Transverse colon (tissue), 4 donors: ENCODE results near the gene CRYZ. TPM values are rescaled to one million over a fixed set of nuclear protein-coding genes. Genes with fewer than 3 reads are reported as not detected.
"Not testable (repeated sequence)": the region's sequence is repeated elsewhere in the genome, so short reads cannot be mapped to it uniquely, and the experiment has no call there.

Experiments used
- DNase-seq: peaks from one replicate; pipeline ENCODE4 v3.0.0-alpha.2; 2019
- H3K27ac ChIP-seq, 4 donors: fragments of 200-600 bp; sonication (generic); 2 replicates each; pipeline ENCODE4 v1.5.1; 2016 to 2018; ENCODE audit warnings: inconsistent platforms in 4 of 4
- H3K27me3 ChIP-seq: fragments of 200-600 bp; sonication (generic); 2 replicates; pipeline ENCODE4 v1.5.1; 2017; ENCODE audit warnings: inconsistent platforms
- H3K36me3 ChIP-seq, 4 donors: fragments of 200-600 bp; sonication (generic); 2 replicates each; pipeline ENCODE4 v1.5.1; 2017 to 2019; ENCODE audit warnings: inconsistent platforms in 4 of 4
- H3K4me1 ChIP-seq, 4 donors: fragments of 200-600 bp; sonication (generic); 2 replicates each; pipeline ENCODE4 v1.5.1; 2017 to 2020; ENCODE audit warnings: inconsistent platforms in 4 of 4
- H3K4me3 ChIP-seq, 4 donors: fragments of 200-600 bp; sonication (generic); 1 replicate in 1 of 4; 2 replicates in 3 of 4; pipeline versions ENCODE4 v1.5.1 to v1.6.1; 2017 to 2019; ENCODE audit warnings: inconsistent platforms in 4 of 4
- H3K9me3 ChIP-seq, 2 donors: fragments of 200-600 bp; sonication (generic); 2 replicates each; pipeline ENCODE4 v1.5.1; 2017 to 2019; ENCODE audit warnings: inconsistent platforms in 2 of 2
- EP300 ChIP-seq: sonication (generic); formaldehyde crosslinking; IDR thresholded peaks from one replicate; pipeline ENCODE4 v1.6.1; 2017; ENCODE audit warnings: antibody characterized with exemption, low read depth
- POLR2A ChIP-seq: fragments of 450-650 bp; IDR thresholded peaks from one replicate; pipeline ENCODE4 v1.6.1; 2016; ENCODE audit warnings: antibody characterized with exemption, mild to moderate bottlenecking, moderate library complexity
- POLR2AphosphoS5 ChIP-seq, 3 donors: sonication (generic); formaldehyde crosslinking; IDR thresholded peaks; one replicate each; pipeline ENCODE4 v1.6.1; 2016; ENCODE audit warnings: antibody characterized with exemption in 3 of 3
- WGBS, 2 donors: methylation state at CpG; one replicate each; pipeline ENCODE4 v1.1.5; 2018; ENCODE audit warnings: low coverage in 1 of 2; 5-methylcytosine and 5-hydroxymethylcytosine counted together
- in situ Hi-C, 4 donors: fragments of 200-750 bp; cut with MboI; loops; one replicate each; pipeline versions ENCODE4 v1.15.0 to v1.15.1; 2017; ENCODE audit warnings: low sequenced_read_pairs in 3 of 4, low pct_ligation_motif_present in 1 of 4, low pct_unique_long_range_greater_than_20kb in 1 of 4
- intact Hi-C: fragments of 100-400 bp; cut with DNase I; formaldehyde crosslinking; loops from one replicate; pipeline ENCODE4 v1.15.1; 2023; ENCODE audit warnings: low total_unique reads
- total RNA-seq, 4 donors: library from RNA; depleted of rRNA; stranded (reverse); fragments of >200 nt; gene quantifications; one replicate each; pipeline ENCODE4 v1.1.0, GENCODE V29; 2016
- TF ChIP-seq, protein P1 (sequence below), 5 experiments: fragments of 200-600 bp in 3 of 5; fragments of 450-650 bp in 2 of 5; sonication (generic) in 3 of 5; IDR thresholded peaks; 1 replicate in 2 of 5; 2 replicates in 3 of 5; pipeline ENCODE4 v1.5.1; 2016 to 2017; ENCODE audit warnings: antibody characterized with exemption in 5 of 5, inconsistent platforms in 3 of 5, mild to moderate bottlenecking in 2 of 5, moderate library complexity in 1 of 5

The CRYZ gene
- total RNA-seq, 4 donors from 2014 or later = 1.5 to 22.7 (median 14.0) TPM

DNA sequence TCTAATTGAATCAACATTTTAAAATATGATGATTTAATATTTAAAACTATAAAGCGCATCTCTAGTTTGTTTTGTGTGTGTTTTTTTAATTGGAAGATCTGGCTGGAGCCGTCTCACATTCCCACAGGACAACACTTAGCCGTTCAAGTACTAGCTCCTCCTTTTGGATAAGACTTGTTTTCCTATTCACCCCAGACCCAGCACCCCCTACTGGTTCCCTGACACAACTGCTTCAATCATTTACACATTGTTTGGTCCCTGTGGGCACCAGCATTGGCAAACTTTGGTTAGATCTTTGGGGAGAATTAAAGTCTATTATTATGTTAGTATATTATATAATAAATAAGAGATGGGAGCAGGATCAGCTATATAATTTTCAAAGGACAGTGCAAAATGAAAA is 34.6 kb upstream of the CRYZ start:
- H3K4me3 ChIP-seq = no peak overlapping the region
- no peak for DNase-seq
- no peaks in the 10 kb centered on the region for H3K4me1 ChIP-seq
- no peaks in the 10 kb centered on the region for H3K9me3 ChIP-seq
- H3K36me3 ChIP-seq = peaks cover 0 to 7% (median 0%) of the 10 kb centered on the region in 4 donors
- intact Hi-C loops = loop anchor here (5.0 kb wide), 1 partner anchor 440 kb away; no protein-coding TSS in a partner anchor
- in situ Hi-C loops = loop anchor here in 2 of 4 donors (10.0 kb wide), 1 partner anchor 437 kb away; no protein-coding TSS in a partner anchor
- no peaks in the 10 kb centered on the region for H3K27me3 ChIP-seq
- TF ChIP-seq, protein P1, sequence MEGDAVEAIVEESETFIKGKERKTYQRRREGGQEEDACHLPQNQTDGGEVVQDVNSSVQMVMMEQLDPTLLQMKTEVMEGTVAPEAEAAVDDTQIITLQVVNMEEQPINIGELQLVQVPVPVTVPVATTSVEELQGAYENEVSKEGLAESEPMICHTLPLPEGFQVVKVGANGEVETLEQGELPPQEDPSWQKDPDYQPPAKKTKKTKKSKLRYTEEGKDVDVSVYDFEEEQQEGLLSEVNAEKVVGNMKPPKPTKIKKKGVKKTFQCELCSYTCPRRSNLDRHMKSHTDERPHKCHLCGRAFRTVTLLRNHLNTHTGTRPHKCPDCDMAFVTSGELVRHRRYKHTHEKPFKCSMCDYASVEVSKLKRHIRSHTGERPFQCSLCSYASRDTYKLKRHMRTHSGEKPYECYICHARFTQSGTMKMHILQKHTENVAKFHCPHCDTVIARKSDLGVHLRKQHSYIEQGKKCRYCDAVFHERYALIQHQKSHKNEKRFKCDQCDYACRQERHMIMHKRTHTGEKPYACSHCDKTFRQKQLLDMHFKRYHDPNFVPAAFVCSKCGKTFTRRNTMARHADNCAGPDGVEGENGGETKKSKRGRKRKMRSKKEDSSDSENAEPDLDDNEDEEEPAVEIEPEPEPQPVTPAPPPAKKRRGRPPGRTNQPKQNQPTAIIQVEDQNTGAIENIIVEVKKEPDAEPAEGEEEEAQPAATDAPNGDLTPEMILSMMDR (IDR thresholded peaks at IDR 0.05) = no peak
- no peak for TF ChIP-seq EP300
- TF ChIP-seq POLR2AphosphoS5 (IDR thresholded peaks at IDR 0.05) = no peak
- TF ChIP-seq POLR2A = no peak
- 77 to 90% methylated on average over 3 of the region's 3 CpGs for WGBS, 2 donors
- H3K27ac ChIP-seq = no peak overlapping the region

DNA sequence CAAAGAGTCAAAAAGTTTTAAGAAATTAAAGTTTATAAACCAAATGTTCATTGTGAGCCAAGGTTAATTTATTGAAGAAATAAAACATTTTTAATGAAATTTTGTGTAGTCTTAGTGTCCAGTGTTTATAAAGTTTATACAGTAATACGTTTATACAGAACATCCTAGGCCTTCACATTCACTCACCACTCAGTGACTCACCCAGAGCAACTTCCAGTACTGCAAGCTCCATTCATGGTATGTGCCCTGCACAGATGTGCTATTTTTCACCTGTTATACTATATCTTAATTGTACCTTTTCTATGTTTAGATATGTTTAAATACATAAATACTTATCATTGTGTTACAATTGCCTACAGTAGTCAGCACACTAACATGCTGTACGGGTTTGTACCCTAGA is 33.7 kb upstream of the CRYZ start:
- TF ChIP-seq, protein P1 (IDR thresholded peaks at IDR 0.05) = no peak
- no peak for TF ChIP-seq EP300
- no peaks in the 10 kb centered on the region for H3K9me3 ChIP-seq
- H3K36me3 ChIP-seq = peaks cover 0 to 7% (median 0%) of the 10 kb centered on the region in 4 donors
- intact Hi-C loops (loop anchor here (5.0 kb wide), 1 partner anchor 441 kb away; no protein-coding TSS in a partner anchor), in situ Hi-C loops (loop anchor here in 2 of 4 donors (10.0 kb wide), 1 partner anchor 438 kb away; no protein-coding TSS in a partner anchor)
- no peaks in the 10 kb centered on the region for H3K4me1 ChIP-seq
- H3K27ac ChIP-seq = no peak overlapping the region
- no peak for DNase-seq
- 75 to 78% methylated on average over 2 of the region's 2 CpGs for WGBS, 2 donors
- no peaks in the 10 kb centered on the region for H3K27me3 ChIP-seq
- H3K4me3 ChIP-seq = no peak overlapping the region

DNA sequence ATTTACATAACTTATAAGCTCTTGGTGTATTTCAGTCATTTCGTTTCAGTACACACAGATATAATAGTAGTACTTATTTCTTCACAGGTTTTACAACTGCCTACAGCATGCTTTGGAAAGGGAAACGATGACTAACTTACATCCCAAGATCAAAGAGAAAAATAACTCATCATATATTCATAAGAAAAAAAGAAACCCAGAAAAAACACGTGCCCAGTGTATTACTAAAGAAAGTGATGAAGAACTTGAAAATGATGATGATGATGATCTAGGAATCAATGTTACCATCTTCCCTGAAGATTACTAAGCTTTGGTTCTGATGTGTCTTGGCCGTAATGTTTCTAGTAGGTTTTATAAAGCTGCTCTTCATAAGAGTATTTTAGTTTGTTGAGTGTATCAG is 31.0 kb upstream of the CRYZ start:
- in situ Hi-C loops = loop anchor here in 2 of 4 donors (10.0 kb wide), 1 partner anchor 441 kb away; no protein-coding TSS in a partner anchor
- H3K9me3 ChIP-seq = no peaks in the 10 kb centered on the region
- H3K36me3 ChIP-seq = peaks cover 0 to 10% (median 3%) of the 10 kb centered on the region in 4 donors
- no peak overlapping the region for H3K27ac ChIP-seq
- 67 to 73% methylated on average over 4 of the region's 4 CpGs for WGBS, 2 donors
- H3K27me3 ChIP-seq = no peaks in the 10 kb centered on the region
- intact Hi-C loops = no loop called here
- no peaks in the 10 kb centered on the region for H3K4me1 ChIP-seq
- TF ChIP-seq EP300 (no peak), POLR2AphosphoS5 (IDR thresholded peaks at IDR 0.05) (no peak), POLR2A (no peak)
- TF ChIP-seq, protein P1 (IDR thresholded peaks at IDR 0.05) = no peak
- DNase-seq = no peak
- no peak overlapping the region for H3K4me3 ChIP-seq

DNA sequence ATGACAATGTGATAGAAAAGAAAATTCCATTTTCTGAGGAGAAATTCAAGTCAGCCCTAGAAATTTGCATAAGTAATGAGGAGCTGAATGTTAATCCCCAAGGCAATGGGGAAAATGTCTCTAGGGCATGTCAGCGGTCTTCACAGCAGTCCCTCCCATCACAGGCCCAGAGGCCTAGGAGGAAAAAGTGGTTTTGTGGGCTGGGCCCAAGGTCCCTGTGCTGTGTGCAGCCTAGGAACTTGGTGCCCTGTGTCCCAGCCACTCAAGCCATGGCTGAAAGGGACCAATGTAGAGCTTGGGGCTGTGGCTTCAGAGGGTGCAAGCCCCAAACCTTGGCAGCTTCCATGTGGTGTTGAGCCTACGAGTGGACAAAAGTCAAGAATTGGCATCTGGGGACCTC is 23.8 kb upstream of the CRYZ start:
- H3K27me3 ChIP-seq, H3K27ac ChIP-seq, intact Hi-C loops, in situ Hi-C loops, DNase-seq, H3K4me1 ChIP-seq, H3K4me3 ChIP-seq, H3K9me3 ChIP-seq: not testable (repeated sequence)
- H3K36me3 ChIP-seq = peaks cover 0 to 55% (median 23%) of the 10 kb centered on the region in 4 donors
- WGBS, 2 donors = 97% methylated on average over 2 of the region's 2 CpGs; no CpG with 5 or more reads in 1 of the 2 donors

DNA sequence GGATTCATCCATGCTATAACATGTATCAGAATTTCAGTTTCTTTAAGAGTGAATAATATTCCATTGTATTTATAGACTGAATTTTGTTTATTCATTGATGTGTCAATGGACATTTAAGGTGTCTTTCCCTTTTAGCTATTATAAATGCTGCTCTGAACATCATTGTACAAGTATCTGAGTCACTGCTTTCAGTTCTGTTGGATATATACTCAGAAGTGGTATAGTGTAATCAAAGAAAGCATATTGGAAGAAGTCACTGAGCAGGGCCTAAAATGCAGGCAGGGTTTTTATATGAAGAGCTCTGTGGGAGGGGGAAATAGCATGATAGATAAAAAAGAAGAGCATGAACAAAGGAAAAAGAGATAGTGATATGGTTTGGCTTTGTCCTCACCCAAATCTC is 22.6 kb upstream of the CRYZ start:
- TF ChIP-seq, protein P1 (IDR thresholded peaks at IDR 0.05) = no peak
- TF ChIP-seq EP300 = no peak
- TF ChIP-seq POLR2AphosphoS5 (IDR thresholded peaks at IDR 0.05) = no peak
- TF ChIP-seq POLR2A = no peak
- Histone ChIP-seq H3K9me3 (no peaks in the 10 kb centered on the region), H3K27me3 (no peaks in the 10 kb centered on the region), H3K27ac (no peak overlapping the region), H3K36me3 (peaks cover 0 to 62% (median 23%) of the 10 kb centered on the region in 4 donors), H3K4me1 (no peaks in the 10 kb centered on the region), H3K4me3 (no peak overlapping the region)
- DNase-seq = no peak
- intact Hi-C loops = no loop called here
- in situ Hi-C loops = no loop called here
